ENCODE data around the gene KCNK2.

Gene KCNK2

GRCh38 chr1:215101511-215101910 lies 19.0 kb downstream of the KCNK2 start:
- no peak for DNase-seq

GRCh38 chr1:215104283-215104682 lies 21.7 kb downstream of the KCNK2 start:
- no peak for DNase-seq

- DNase-seq = no peak
Measured at GRCh38 chr1:215106067-215106466, 23.5 kb downstream of the KCNK2 start.

- DNase-seq = no peak
Measured at GRCh38 chr1:215109171-215109570, 26.6 kb downstream of the KCNK2 start.

GRCh38 chr1:215111916-215112315 lies 29.4 kb downstream of the KCNK2 start:
- DNase-seq = no peak

GRCh38 chr1:215113776-215114153 lies 31.2 kb downstream of the KCNK2 start:
- no peak for DNase-seq

GRCh38 chr1:215114154-215114933 lies 31.8 kb downstream of the KCNK2 start:
- no peak for DNase-seq

GRCh38 chr1:215115760-215116159 lies 33.2 kb downstream of the KCNK2 start:
- no peak for DNase-seq

GRCh38 chr1:215118081-215118480 lies 35.5 kb downstream of the KCNK2 start:
- DNase-seq = no peak

GRCh38 chr1:215119056-215119455 lies 36.5 kb downstream of the KCNK2 start:
- no peak for DNase-seq

- no peak for DNase-seq
Measured at GRCh38 chr1:215119719-215120365, 37.3 kb downstream of the KCNK2 start.

- DNase-seq = no peak
Measured at GRCh38 chr1:215128504-215128903, 46.0 kb downstream of the KCNK2 start.

- no peak for DNase-seq
Measured at GRCh38 chr1:215131291-215131690, 48.8 kb downstream of the KCNK2 start.

GRCh38 chr1:215132156-215132555 lies 49.6 kb downstream of the KCNK2 start:
- no peak for DNase-seq

GRCh38 chr1:215133532-215133931 lies 51.0 kb downstream of the KCNK2 start:
- DNase-seq = no peak

- no peak for DNase-seq
Measured at GRCh38 chr1:215137985-215138384, 55.4 kb downstream of the KCNK2 start.

GRCh38 chr1:215140135-215140534 lies 57.6 kb downstream of the KCNK2 start:
- DNase-seq = no peak

GRCh38 chr1:215141460-215141859 lies 58.9 kb downstream of the KCNK2 start:
- no peak for DNase-seq

- no peak for DNase-seq
Measured at GRCh38 chr1:215143497-215143896, 61.0 kb downstream of the KCNK2 start.

GRCh38 chr1:215146240-215146975 lies 63.9 kb downstream of the KCNK2 start:
- DNase-seq = no peak

GRCh38 chr1:215147024-215147423 lies 64.5 kb downstream of the KCNK2 start:
- no peak for DNase-seq

GRCh38 chr1:215151841-215152549 lies 69.5 kb downstream of the KCNK2 start:
- no peak for DNase-seq

- no peak for DNase-seq
Measured at GRCh38 chr1:215156232-215156631, 73.7 kb downstream of the KCNK2 start.
